GM12878 (cell line): Measurements from ENCODE around the gene PRKG1. TPM values are rescaled to one million over a fixed set of nuclear protein-coding genes. Genes with fewer than 3 reads are reported as not detected.

Experiments
- ATAC-seq: fragments of 200-7000 bp; cut with Tn5 transposase; 3 replicates; pipeline ENCODE4 v1.9.1; 2020; ENCODE audit warnings: mild to moderate bottlenecking, moderate library complexity
- BruUV-seq: library from RNA; stranded (reverse); fragments of 400-500 nt; replicated peaks from 2 replicates; lab custom pipeline; 2021; lab: Mats Ljungman, UMichigan
- CTCF ChIA-PET: fragments of 300-600 bp; sonication (Branson Sonifier 250); formaldehyde crosslinking; extraction: SDS; loops from one replicate; lab custom pipeline; 2021; ENCODE audit warnings: inconsistent platforms; lab: Yijun Ruan, JAX
- POLR2A ChIA-PET: fragments of 350-600 bp; formaldehyde crosslinking; extraction: SDS; loops from one replicate; lab custom pipeline; 2021; ENCODE audit warnings: inconsistent platforms; lab: Charles Lee
- RAD21 ChIA-PET: fragments of 300-600 bp; sonication (Branson Sonifier 250); formaldehyde crosslinking; loops from one replicate; lab custom pipeline; 2023; ENCODE audit warnings: antibody characterized with exemption; ENCODE audit not compliant: unreplicated experiment; lab: Charles Lee
- SMC1A ChIA-PET: fragments of 300-600 bp; sonication (Branson Sonifier 250); formaldehyde crosslinking; loops from one replicate; lab custom pipeline; 2023; ENCODE audit not compliant: unreplicated experiment, uncharacterized antibody; lab: Charles Lee
- DNase-seq: peaks from one replicate; pipeline ENCODE4 v3.0.0-alpha.2; 2011; ENCODE audit warnings: low read depth, low spot score
- FAIRE-seq: peaks from 3 replicates; lab custom pipeline; 2011; peaks lifted over from hg19 to GRCh38; lab: Jason Lieb, UNC
- H2AFZ ChIP-seq: 2 replicates; pipeline ENCODE4 v1.6.0; 2011; ENCODE audit warnings: low read depth, low read length, control low read depth; ENCODE audit not compliant: control insufficient read depth
- H3K27ac ChIP-seq: 2 replicates; pipeline ENCODE4 v1.5.1; 2011; ENCODE audit warnings: control low read depth; ENCODE audit not compliant: control insufficient read depth, insufficient read depth
- H3K27me3 ChIP-seq, 2 experiments: replicated peaks in 1 of 2; 2 replicates each; pipeline versions ENCODE4 v1.6.0 to v1.6.1; 2011; ENCODE audit warnings: low read length in 1 of 2; ENCODE audit not compliant: control insufficient read depth in 2 of 2, insufficient read depth in 2 of 2
- H3K36me3 ChIP-seq, 2 experiments: 2 replicates each; pipeline ENCODE4 v1.5.1; 2011; ENCODE audit warnings: low read length in 1 of 2; ENCODE audit not compliant: control insufficient read depth in 2 of 2, insufficient read depth in 2 of 2
- H3K4me1 ChIP-seq: 2 replicates; pipeline ENCODE4 v1.6.1; 2011; ENCODE audit warnings: mild to moderate bottlenecking, low read length, moderate library complexity, mixed read lengths; ENCODE audit not compliant: control insufficient read depth, insufficient read depth
- H3K4me2 ChIP-seq: 2 replicates; pipeline ENCODE4 v1.6.0; 2011; ENCODE audit warnings: control low read depth; ENCODE audit not compliant: control insufficient read depth, insufficient read depth
- H3K4me3 ChIP-seq: fragments of 200-600 bp; sonication (generic); 2 replicates; pipeline ENCODE4 v1.5.1; 2016
- H3K79me2 ChIP-seq: 2 replicates; pipeline ENCODE4 v1.6.0; 2011; ENCODE audit warnings: low read length; ENCODE audit not compliant: control insufficient read depth, insufficient read depth
- H3K9ac ChIP-seq: 2 replicates; pipeline ENCODE4 v1.8.0; 2011; ENCODE audit warnings: low read length, control low read depth, mixed read lengths; ENCODE audit not compliant: control insufficient read depth, insufficient read depth
- H3K9me3 ChIP-seq: replicated peaks from 3 replicates; pipeline ENCODE4 v1.5.1; 2011; ENCODE audit warnings: mild to moderate bottlenecking, low read length; ENCODE audit not compliant: control insufficient read depth, insufficient read depth
- H4K20me1 ChIP-seq: 2 replicates; pipeline ENCODE4 v1.6.0; 2011; ENCODE audit not compliant: control insufficient read depth, insufficient read depth
- HDAC6 ChIP-seq: fragments of 200-600 bp; sonication (generic); IDR thresholded peaks from one replicate; pipeline ENCODE4 v1.8.0; 2017; ENCODE audit warnings: antibody characterized with exemption; ENCODE audit not compliant: unreplicated experiment
- JUNB ChIP-seq: IDR thresholded peaks from 2 replicates; pipeline ENCODE4 v1.6.1; 2016; ENCODE audit warnings: antibody characterized with exemption, mild to moderate bottlenecking
- POLR2AphosphoS5 ChIP-seq: IDR thresholded peaks from 2 replicates; pipeline ENCODE4 v1.6.1; 2011; ENCODE audit warnings: mild to moderate bottlenecking, low read length, inconsistent platforms
- RAD21 ChIP-seq: IDR thresholded peaks from 2 replicates; pipeline ENCODE4 v1.6.1; 2011; ENCODE audit warnings: mild to moderate bottlenecking, low read depth, low read length, moderate library complexity; ENCODE audit not compliant: insufficient read depth
- STAT3 ChIP-seq: IDR thresholded peaks from 2 replicates; pipeline ENCODE4 v1.6.1; 2011; ENCODE audit warnings: low read depth, low read length, improper control_type of control experiment
- USF2 ChIP-seq: IDR thresholded peaks from 2 replicates; pipeline ENCODE4 v1.6.1; 2011; ENCODE audit warnings: low read depth, low read length, improper control_type of control experiment, borderline replicate concordance
- ZBTB40 ChIP-seq: fragments of 450-650 bp; IDR thresholded peaks from 2 replicates; pipeline ENCODE4 v1.6.1; 2016; ENCODE audit warnings: mild to moderate bottlenecking, moderate library complexity, borderline replicate concordance
- WGBS: methylation state at CpG from one replicate; pipeline ENCODE4 v1.1.6; 2016; ENCODE audit warnings: low lambda C conversion rate; ENCODE audit not compliant: insufficient replicate concordance, insufficient coverage; ENCODE audit errors: missing lambda C conversion rate; 5-methylcytosine and 5-hydroxymethylcytosine counted together
- in situ Hi-C: fragments of 300-500 bp; cut with MboI; formaldehyde crosslinking; loops from 9 replicates; pipeline ENCODE4 v1.14.3; 2018; ENCODE audit warnings: mixed read lengths
- intact Hi-C: fragments of 100-400 bp; cut with micrococcal nuclease; formaldehyde crosslinking; loops from one replicate; pipeline ENCODE4 v1.14.2; 2022; ENCODE audit not compliant: unreplicated experiment
- polyA plus RNA-seq, 11 experiments: library from polyadenylated mRNA; depleted of rRNA in 4 of 11; unstranded in 6 of 11; stranded (reverse) in 5 of 11; fragments of >200 nt; fragmentation: Nextera tagmentation in 4 of 11; fragmentation: Illumina TruSeq in 1 of 11; extraction: Ambion mirVana in 4 of 11; extraction: Trizol in 1 of 11; gene quantifications; 1 replicate in 1 of 11; 2 replicates in 10 of 11; pipeline versions ENCODE4 v1.2.1 to v1.2.3, GENCODE V29; 2011 to 2016; ENCODE audit warnings: inconsistent platforms in 2 of 11, missing spikeins in 2 of 11, low read depth in 1 of 11
- total RNA-seq, 4 experiments: library from RNA; depleted of rRNA in 3 of 4; stranded (reverse); fragments of >200 nt in 3 of 4; fragmentation: Illumina TruSeq in 1 of 4; extraction: Trizol in 1 of 4; gene quantifications; 2 replicates each; pipeline versions ENCODE4 v1.2.1 to v1.2.3, GENCODE V29; 2013 to 2021
- TF ChIP-seq, protein P1 (sequence below): IDR thresholded peaks from 2 replicates; pipeline ENCODE4 v1.6.1; 2011; ENCODE audit warnings: low read depth, mild to moderate bottlenecking, low read length, moderate library complexity, borderline replicate concordance; ENCODE audit errors: extremely low read depth

Gene PRKG1
- total and polyA plus RNA-seq, 10 of the 15 experiments (the other 5 are each of a cell fraction or from before 2014, with no cell fraction given) = 0.04 to 0.05 TPM; not detected in 8

DNA sequence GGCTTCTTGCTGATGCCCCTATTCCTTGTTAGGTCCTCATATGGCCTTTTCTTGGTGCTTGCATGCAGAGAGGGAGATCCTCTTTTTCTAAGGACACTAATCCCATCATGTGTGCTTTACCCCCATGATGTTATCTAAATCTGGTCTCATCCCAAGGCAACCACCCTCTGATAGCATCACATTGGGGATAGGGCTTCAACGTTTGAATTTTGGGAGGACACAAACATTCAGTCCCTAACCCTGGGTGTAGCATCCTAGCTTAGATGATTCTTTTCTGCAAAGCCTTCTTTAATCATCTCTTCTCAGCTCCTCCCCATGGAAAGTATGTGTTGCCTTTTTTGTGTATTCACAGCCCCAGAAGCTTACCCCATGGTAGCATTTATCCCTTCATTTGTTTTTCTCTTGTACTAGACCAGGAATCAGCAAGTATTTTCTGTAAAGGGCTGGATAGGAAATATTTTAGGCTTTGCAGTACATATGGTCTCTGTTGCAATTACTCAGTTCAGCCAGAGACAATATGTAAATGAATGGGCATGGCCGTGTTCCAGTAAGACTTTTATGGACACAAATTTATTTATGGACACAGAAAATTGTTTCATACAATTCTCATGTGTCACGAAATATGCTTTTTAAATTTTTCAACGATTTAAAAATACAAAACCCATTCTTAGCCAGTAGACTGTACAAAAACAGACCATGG, 726.6 kb downstream of the PRKG1 start:
- Histone ChIP-seq H3K4me2 (no peak overlapping the region), H3K4me3 (no peak overlapping the region), H3K36me3 (no peaks in the 10 kb centered on the region), H2AFZ (no peak overlapping the region), H3K4me1 (no peaks in the 10 kb centered on the region), H3K9ac (no peak overlapping the region), H3K79me2 (no peaks in the 10 kb centered on the region), H3K27me3 (no peaks in the 10 kb centered on the region), H3K27ac (no peak overlapping the region), H3K9me3 (no peaks in the 10 kb centered on the region), H4K20me1 (no peaks in the 10 kb centered on the region)
- WGBS = 0% methylated on average over 4 of the region's 4 CpGs
- ChIA-PET CTCF (interaction anchor here (0.7 kb wide), 1 partner anchor 20 kb away, joined by 3 read pairs; no protein-coding TSS in a partner anchor), SMC1A (no interaction called here), RAD21 (no interaction called here), POLR2A (no interaction called here)
- FAIRE-seq (no peak), DNase-seq (no peak), ATAC-seq (no peak)
- intact Hi-C loops (no loop called here), in situ Hi-C loops (no loop called here)
- TF ChIP-seq, protein P1, sequence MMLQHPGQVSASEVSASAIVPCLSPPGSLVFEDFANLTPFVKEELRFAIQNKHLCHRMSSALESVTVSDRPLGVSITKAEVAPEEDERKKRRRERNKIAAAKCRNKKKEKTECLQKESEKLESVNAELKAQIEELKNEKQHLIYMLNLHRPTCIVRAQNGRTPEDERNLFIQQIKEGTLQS = no peak
- no TSS peak for BruUV-seq

- H3K27ac ChIP-seq = no peak overlapping the region
Observed at GRCh38 chr10:51802030-51802429, 727.7 kb downstream of the PRKG1 start.

More at GRCh38 chr10:51802030-51802429, 727.7 kb downstream of the PRKG1 start:
- CTCF ChIA-PET = no interaction called here
- no peaks in the 10 kb centered on the region for H3K36me3 ChIP-seq
- no peaks in the 10 kb centered on the region for H4K20me1 ChIP-seq
- DNase-seq (no peak), FAIRE-seq (no peak), ATAC-seq (no peak)
- POLR2A ChIA-PET = no interaction called here
- H3K9ac ChIP-seq = no peak overlapping the region
- H3K27me3 ChIP-seq = no peaks in the 10 kb centered on the region
- no TSS peak for BruUV-seq
- no peaks in the 10 kb centered on the region for H3K9me3 ChIP-seq
- H3K79me2 ChIP-seq = no peaks in the 10 kb centered on the region
- H3K4me2 ChIP-seq = no peak overlapping the region
- RAD21 ChIA-PET = no interaction called here
- in situ Hi-C loops (no loop called here), intact Hi-C loops (no loop called here)
- H3K4me1 ChIP-seq = no peaks in the 10 kb centered on the region
- SMC1A ChIA-PET = no interaction called here
- H2AFZ ChIP-seq = no peak overlapping the region
- no peak for TF ChIP-seq HDAC6
- TF ChIP-seq USF2 = no peak
- no peak for TF ChIP-seq JUNB
- TF ChIP-seq RAD21 = no peak
- TF ChIP-seq POLR2AphosphoS5 = no peak
- no peak for TF ChIP-seq STAT3
- TF ChIP-seq ZBTB40 = no peak
- H3K4me3 ChIP-seq = no peak overlapping the region
